Osteoblast (primary cell): ENCODE results near the gene MICU2. TPM values are rescaled to one million over a fixed set of nuclear protein-coding genes. Genes with fewer than 3 reads are reported as not detected.

Source experiments
- DNase-seq: peaks from one replicate; pipeline ENCODE4 v3.0.0; 2011; ENCODE audit warnings: low spot score, mixed read lengths; ENCODE audit not compliant: insufficient read length; ENCODE audit errors: missing footprints
- H2AFZ ChIP-seq: 2 replicates; pipeline ENCODE4 v1.6.0; 2011; ENCODE audit warnings: mild to moderate bottlenecking, low read length
- H3K27ac ChIP-seq: 2 replicates; pipeline ENCODE4 v1.5.1; 2011; ENCODE audit warnings: mild to moderate bottlenecking, low read depth, low read length, moderate library complexity
- H3K27me3 ChIP-seq: 2 replicates; pipeline ENCODE4 v1.6.0; 2012; ENCODE audit warnings: mild to moderate bottlenecking, control low read depth, inconsistent platforms, low read length, moderate library complexity; ENCODE audit not compliant: insufficient read depth
- H3K36me3 ChIP-seq: 2 replicates; pipeline ENCODE4 v1.5.1; 2011; ENCODE audit warnings: mild to moderate bottlenecking, low read length, control low read depth, moderate library complexity; ENCODE audit not compliant: insufficient read depth
- H3K4me1 ChIP-seq: 2 replicates; pipeline ENCODE4 v1.5.1; 2011; ENCODE audit warnings: mild to moderate bottlenecking, low read length, control low read depth, moderate library complexity; ENCODE audit not compliant: insufficient read depth
- H3K4me2 ChIP-seq: 2 replicates; pipeline ENCODE4 v1.6.0; 2011; ENCODE audit warnings: mild to moderate bottlenecking, low read length; ENCODE audit not compliant: insufficient read depth
- H3K4me3 ChIP-seq: fragments of 200-600 bp; sonication (generic); 3 replicates; pipeline ENCODE4 v1.5.1; 2012; ENCODE audit warnings: mild to moderate bottlenecking, low read length, inconsistent platforms; ENCODE audit not compliant: insufficient read depth
- H3K79me2 ChIP-seq: 2 replicates; pipeline ENCODE4 v1.6.0; 2012; ENCODE audit warnings: mild to moderate bottlenecking, low read length, control low read depth, inconsistent platforms; ENCODE audit not compliant: insufficient read depth
- H3K9me3 ChIP-seq: 2 replicates; pipeline ENCODE4 v1.5.1; 2011; ENCODE audit warnings: low read depth, low read length, control low read depth
- H4K20me1 ChIP-seq: 2 replicates; pipeline ENCODE4 v1.6.0; 2012; ENCODE audit warnings: mild to moderate bottlenecking, low read length, control low read depth; ENCODE audit not compliant: insufficient read depth
- total RNA-seq: library from RNA; depleted of rRNA; stranded (reverse); fragments of >200 nt; gene quantifications from 2 replicates; pipeline ENCODE4 v1.2.3, GENCODE V29; 2012
- TF ChIP-seq, protein P1 (sequence below): IDR thresholded peaks from 2 replicates; pipeline ENCODE4 v1.5.1; 2011; ENCODE audit warnings: mild to moderate bottlenecking, low read depth, low read length, moderate library complexity; ENCODE audit errors: extremely low read depth

The MICU2 gene
- total RNA-seq, 1 donor = 46.0 TPM

DNA sequence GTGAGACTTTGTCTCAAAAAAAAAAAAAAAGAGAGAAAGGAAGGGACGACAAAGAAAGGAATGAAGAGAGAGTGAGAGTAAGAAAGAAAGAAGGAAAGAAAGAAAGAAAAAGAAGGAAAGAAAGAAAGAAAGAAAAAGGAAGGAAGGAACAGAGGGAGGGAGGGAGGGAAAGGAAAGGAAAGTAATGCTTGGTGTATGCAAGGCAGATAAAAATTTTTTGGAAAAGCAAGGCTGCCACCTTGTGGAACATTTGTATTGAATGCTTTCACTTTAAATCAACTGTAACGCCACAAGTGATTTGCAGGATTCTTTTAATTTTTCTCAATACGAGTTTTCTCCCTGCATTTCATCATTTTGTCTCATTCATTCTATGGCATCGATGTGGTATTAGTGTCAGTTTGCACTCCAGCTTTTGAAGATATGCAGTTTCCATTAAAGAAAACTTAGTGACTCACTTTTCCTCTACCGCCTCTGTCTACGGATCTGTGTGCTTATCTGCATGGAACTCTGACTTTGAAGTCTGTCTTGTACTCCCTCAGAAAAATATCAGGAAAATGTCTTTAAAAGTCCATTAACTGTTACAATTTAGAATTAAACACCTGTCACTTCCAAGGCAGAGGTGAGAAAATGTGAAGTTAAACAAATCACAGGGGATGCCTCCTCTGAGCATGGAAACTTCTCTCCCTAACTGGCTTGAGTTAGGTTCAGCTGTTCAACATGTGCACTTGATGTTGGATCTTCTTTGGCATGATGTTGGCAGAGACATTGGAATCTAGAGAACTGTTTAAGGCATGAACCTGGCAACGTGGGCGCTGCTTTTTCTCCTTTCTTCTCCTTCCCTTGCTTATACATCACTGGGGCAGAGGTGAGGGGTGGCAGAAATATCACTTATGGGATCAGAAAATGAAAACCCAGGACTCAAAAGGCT, 124.8 kb downstream of the MICU2 start:
- H3K4me1 ChIP-seq = peaks cover 10% of the 10 kb centered on the region

DNA sequence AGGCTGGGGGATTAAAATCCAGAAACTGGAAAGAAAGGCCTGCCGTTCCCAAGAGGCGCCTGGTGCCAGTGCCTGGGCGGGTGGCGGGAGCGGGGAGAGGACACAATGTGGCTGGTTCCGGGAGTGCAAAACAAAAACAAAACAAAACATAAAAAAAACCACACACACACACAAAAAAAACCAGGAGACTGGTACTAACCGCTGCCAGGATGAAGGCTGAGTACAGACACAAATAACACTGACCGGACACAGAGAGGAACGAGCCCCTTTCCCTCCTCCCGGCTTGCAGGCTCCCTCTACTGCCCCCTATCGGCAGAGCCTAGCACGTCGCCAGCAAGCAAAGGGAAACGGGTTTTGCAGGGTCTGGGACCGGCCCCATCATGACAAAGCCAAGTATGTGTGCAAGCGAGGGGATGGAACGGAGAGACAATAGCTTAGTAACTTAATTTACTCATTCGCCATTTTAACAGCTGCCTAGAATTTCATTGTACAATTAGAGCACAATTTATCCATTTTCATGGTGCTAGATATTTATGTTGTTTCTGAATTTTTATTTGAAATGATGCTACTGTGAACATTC, 127.0 kb downstream of the MICU2 start:
- Histone ChIP-seq H3K4me1 (peaks cover 10% of the 10 kb centered on the region), H4K20me1 (no peaks in the 10 kb centered on the region), H3K79me2 (no peaks in the 10 kb centered on the region), H2AFZ (peak overlapping the region; percentile 67), H3K27me3 (no peaks in the 10 kb centered on the region), H3K27ac (no peak overlapping the region), H3K4me3 (peak overlapping the region; percentile 66), H3K4me2 (peak overlapping the region; percentile 76), H3K36me3 (no peaks in the 10 kb centered on the region), H3K9me3 (no peaks in the 10 kb centered on the region)
- TF ChIP-seq, protein P1, sequence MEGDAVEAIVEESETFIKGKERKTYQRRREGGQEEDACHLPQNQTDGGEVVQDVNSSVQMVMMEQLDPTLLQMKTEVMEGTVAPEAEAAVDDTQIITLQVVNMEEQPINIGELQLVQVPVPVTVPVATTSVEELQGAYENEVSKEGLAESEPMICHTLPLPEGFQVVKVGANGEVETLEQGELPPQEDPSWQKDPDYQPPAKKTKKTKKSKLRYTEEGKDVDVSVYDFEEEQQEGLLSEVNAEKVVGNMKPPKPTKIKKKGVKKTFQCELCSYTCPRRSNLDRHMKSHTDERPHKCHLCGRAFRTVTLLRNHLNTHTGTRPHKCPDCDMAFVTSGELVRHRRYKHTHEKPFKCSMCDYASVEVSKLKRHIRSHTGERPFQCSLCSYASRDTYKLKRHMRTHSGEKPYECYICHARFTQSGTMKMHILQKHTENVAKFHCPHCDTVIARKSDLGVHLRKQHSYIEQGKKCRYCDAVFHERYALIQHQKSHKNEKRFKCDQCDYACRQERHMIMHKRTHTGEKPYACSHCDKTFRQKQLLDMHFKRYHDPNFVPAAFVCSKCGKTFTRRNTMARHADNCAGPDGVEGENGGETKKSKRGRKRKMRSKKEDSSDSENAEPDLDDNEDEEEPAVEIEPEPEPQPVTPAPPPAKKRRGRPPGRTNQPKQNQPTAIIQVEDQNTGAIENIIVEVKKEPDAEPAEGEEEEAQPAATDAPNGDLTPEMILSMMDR = peak; percentile 99
- peak; percentile 93 for DNase-seq

More for the DNA sequence above, 124.8 kb downstream of the MICU2 start:
- Histone ChIP-seq H2AFZ (peak overlapping the region; percentile 83), H3K4me2 (peak overlapping the region; percentile 87), H3K27me3 (no peaks in the 10 kb centered on the region), H3K79me2 (no peaks in the 10 kb centered on the region), H3K9me3 (no peaks in the 10 kb centered on the region), H3K27ac (no peak overlapping the region), H3K4me3 (peak overlapping the region; percentile 66), H4K20me1 (no peaks in the 10 kb centered on the region), H3K36me3 (no peaks in the 10 kb centered on the region)
- peak; percentile 73 for DNase-seq
- TF ChIP-seq, protein P1 = peak; percentile 49

GRCh38 chr13:21475115-21475514, 128.9 kb downstream of the MICU2 start:
- no peak overlapping the region for H2AFZ ChIP-seq
- H3K4me2 ChIP-seq = no peak overlapping the region
- no peak overlapping the region for H3K4me3 ChIP-seq
- H3K9me3 ChIP-seq = no peaks in the 10 kb centered on the region
- TF ChIP-seq, protein P1 = no peak
- no peaks in the 10 kb centered on the region for H4K20me1 ChIP-seq
- no peaks in the 10 kb centered on the region for H3K27me3 ChIP-seq
- no peaks in the 10 kb centered on the region for H3K79me2 ChIP-seq
- no peak for DNase-seq
- peaks cover 10% of the 10 kb centered on the region for H3K4me1 ChIP-seq
- no peak overlapping the region for H3K27ac ChIP-seq
- no peaks in the 10 kb centered on the region for H3K36me3 ChIP-seq

DNA sequence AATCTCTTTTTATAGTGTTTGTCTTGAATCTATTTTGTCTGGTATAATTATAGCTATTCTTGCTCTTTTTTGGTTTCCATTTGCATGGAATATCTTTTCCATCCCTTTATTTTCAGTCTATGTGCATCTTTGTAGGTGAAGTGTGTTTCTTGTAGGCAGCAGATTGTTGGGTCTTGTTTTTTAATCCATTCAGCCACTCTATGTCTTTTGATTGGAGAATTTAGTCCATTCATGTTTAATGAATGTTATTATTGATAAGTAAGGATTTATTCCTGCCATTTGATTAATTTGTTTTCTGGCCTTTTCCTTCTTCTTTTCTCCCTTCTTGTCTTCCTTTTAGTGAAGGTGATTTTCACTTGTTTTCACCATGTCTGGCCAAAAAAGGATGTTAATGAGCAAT, 133.2 kb downstream of the MICU2 start:
- H3K36me3 ChIP-seq = no peaks in the 10 kb centered on the region
- H3K9me3 ChIP-seq = no peaks in the 10 kb centered on the region
- no peak overlapping the region for H2AFZ ChIP-seq
- H3K27ac ChIP-seq = no peak overlapping the region
- no peaks in the 10 kb centered on the region for H3K79me2 ChIP-seq
- H3K27me3 ChIP-seq = no peaks in the 10 kb centered on the region
- no peaks in the 10 kb centered on the region for H4K20me1 ChIP-seq
- no peaks in the 10 kb centered on the region for H3K4me1 ChIP-seq
- TF ChIP-seq, protein P1 = no peak
- no peak overlapping the region for H3K4me3 ChIP-seq
- H3K4me2 ChIP-seq = no peak overlapping the region
- DNase-seq = no peak
